H1 (cell line): ENCODE measurements around the gene MEP1B. TPM values are rescaled to one million over a fixed set of nuclear protein-coding genes. Genes with fewer than 3 reads are reported as not detected.

Experiments used
- CTCF ChIA-PET: fragments of 300-600 bp; sonication (Branson Sonifier 250); formaldehyde crosslinking; loops from one replicate; lab custom pipeline; 2021; ENCODE audit not compliant: partially characterized antibody; lab: Charles Lee
- POLR2A ChIA-PET: fragments of 300-600 bp; sonication (Branson Sonifier 250); formaldehyde crosslinking; loops from one replicate; lab custom pipeline; 2021; ENCODE audit warnings: inconsistent platforms; ENCODE audit not compliant: partially characterized antibody; lab: Charles Lee
- DNase-seq, 2 experiments: peaks; one replicate each; pipeline versions ENCODE4 v3.0.0 to v3.0.0-alpha.2; 2010 to 2022; ENCODE audit warnings: low spot score in 2 of 2, low read depth in 1 of 2, mixed read lengths in 1 of 2
- FAIRE-seq: peaks from 2 replicates; lab custom pipeline; 2011; peaks lifted over from hg19 to GRCh38; lab: Jason Lieb, UNC
- H2AFZ ChIP-seq: 2 replicates; pipeline ENCODE4 v1.8.1; 2012; ENCODE audit warnings: low read length, inconsistent platforms
- H2AK5ac ChIP-seq: 2 replicates; pipeline ENCODE4 v1.6.1; 2013; ENCODE audit warnings: low read depth, low read length
- H2BK120ac ChIP-seq: replicated peaks from 2 replicates; pipeline ENCODE3; 2013; ENCODE audit warnings: low read depth, low read length, inconsistent platforms
- H2BK12ac ChIP-seq: 2 replicates; pipeline ENCODE4 v1.6.1; 2013; ENCODE audit warnings: low read depth, low read length
- H2BK15ac ChIP-seq: 2 replicates; pipeline ENCODE4 v1.6.1; 2013; ENCODE audit warnings: low read length
- H2BK20ac ChIP-seq: 2 replicates; pipeline ENCODE4 v1.6.1; 2013; ENCODE audit warnings: low read length
- H2BK5ac ChIP-seq: 2 replicates; pipeline ENCODE4 v1.6.1; 2013; ENCODE audit warnings: low read depth, low read length
- H3K14ac ChIP-seq: 2 replicates; pipeline ENCODE4 v1.6.1; 2013; ENCODE audit warnings: inconsistent platforms; ENCODE audit not compliant: insufficient read length
- H3K18ac ChIP-seq: 2 replicates; pipeline ENCODE4 v1.6.1; 2013; ENCODE audit warnings: low read length; ENCODE audit errors: extremely low read depth
- H3K23ac ChIP-seq: 2 replicates; pipeline ENCODE4 v1.6.1; 2013; ENCODE audit warnings: inconsistent platforms; ENCODE audit not compliant: insufficient read length
- H3K23me2 ChIP-seq: 2 replicates; pipeline ENCODE4 v1.6.1; 2013; ENCODE audit warnings: low read depth, low read length
- H3K27ac ChIP-seq: 2 replicates; pipeline ENCODE4 v1.6.1; 2011; ENCODE audit warnings: low read depth, low read length, inconsistent platforms
- H3K27me3 ChIP-seq, 4 experiments: replicated peaks in 1 of 4; 1 replicate in 1 of 4; 2 replicates in 3 of 4; pipeline versions ENCODE4 v1.6.1 to v1.8.1; 2011 to 2013; ENCODE audit warnings: low read length in 3 of 4, mild to moderate bottlenecking in 3 of 4, inconsistent platforms in 2 of 4, mixed read lengths in 2 of 4, moderate library complexity in 1 of 4; ENCODE audit not compliant: control insufficient read depth in 3 of 4, insufficient read depth in 3 of 4; ENCODE audit errors: extremely low read depth in 1 of 4
- H3K36me3 ChIP-seq, 4 experiments: 2 replicates each; pipeline versions ENCODE4 v1.6.1 to v1.8.1; 2011 to 2013; ENCODE audit warnings: mild to moderate bottlenecking in 4 of 4, low read length in 3 of 4, moderate library complexity in 2 of 4, control low read depth in 1 of 4, inconsistent platforms in 1 of 4; ENCODE audit not compliant: insufficient read depth in 4 of 4, control insufficient read depth in 2 of 4
- H3K4ac ChIP-seq: replicated peaks from 2 replicates; pipeline ENCODE3; 2013; ENCODE audit warnings: low read length, low read depth, mixed read lengths, inconsistent platforms; ENCODE audit not compliant: insufficient read length
- H3K4me1 ChIP-seq, 4 experiments: replicated peaks in 1 of 4; 1 replicate in 1 of 4; 2 replicates in 3 of 4; pipeline versions ENCODE4 v1.6.1 to v1.8.1; 2011 to 2013; ENCODE audit warnings: low read length in 3 of 4, inconsistent platforms in 2 of 4, mixed read lengths in 1 of 4; ENCODE audit not compliant: insufficient read depth in 4 of 4, control insufficient read depth in 3 of 4
- H3K4me2 ChIP-seq, 2 experiments: 2 replicates each; pipeline versions ENCODE4 v1.6.1 to v1.8.1; 2011 to 2013; ENCODE audit warnings: low read depth in 2 of 2, low read length in 2 of 2, control low read depth in 1 of 2, inconsistent platforms in 1 of 2, mild to moderate bottlenecking in 1 of 2; ENCODE audit not compliant: insufficient read depth in 1 of 2
- H3K4me3 ChIP-seq, 4 experiments: fragments of 200-600, 300-600 bp in 1 of 4; sonication (generic), shearing (Covaris generic), sonication (Bioruptor Twin) in 1 of 4; 2 replicates each; pipeline versions ENCODE4 v1.5.1 to v1.8.1; 2011 to 2016; ENCODE audit warnings: low read length in 4 of 4, low read depth in 3 of 4, control low read depth in 2 of 4, inconsistent platforms in 2 of 4, mild to moderate bottlenecking in 2 of 4, mixed read lengths in 1 of 4, moderate library complexity in 1 of 4; ENCODE audit not compliant: insufficient read depth in 2 of 4; ENCODE audit errors: extremely low read depth in 1 of 4
- H3K56ac ChIP-seq: replicated peaks from 2 replicates; pipeline ENCODE3; 2013; ENCODE audit warnings: low read depth, mild to moderate bottlenecking, mixed read lengths, low read length, inconsistent platforms; ENCODE audit not compliant: insufficient read length
- H3K79me1 ChIP-seq: 2 replicates; pipeline ENCODE4 v1.6.1; 2013; ENCODE audit warnings: low read depth, low read length, control low read depth
- H3K79me2 ChIP-seq, 2 experiments: 2 replicates each; pipeline versions ENCODE4 v1.6.1 to v1.8.1; 2012 to 2013; ENCODE audit warnings: low read length in 2 of 2, mild to moderate bottlenecking in 2 of 2, inconsistent platforms in 1 of 2; ENCODE audit not compliant: insufficient read depth in 2 of 2, control insufficient read depth in 1 of 2
- H3K9ac ChIP-seq, 4 experiments: replicated peaks in 1 of 4; 1 replicate in 1 of 4; 2 replicates in 3 of 4; pipeline versions ENCODE4 v1.6.1 to v1.8.1; 2011 to 2013; ENCODE audit warnings: low read depth in 3 of 4, low read length in 3 of 4, control low read depth in 2 of 4, mild to moderate bottlenecking in 2 of 4, moderate library complexity in 2 of 4, inconsistent platforms in 1 of 4; ENCODE audit errors: extremely low read depth in 1 of 4
- H3K9me3 ChIP-seq, 2 experiments: 2 replicates each; pipeline versions ENCODE4 v1.6.1 to v1.8.1; 2012 to 2013; ENCODE audit warnings: mild to moderate bottlenecking in 2 of 2, moderate library complexity in 2 of 2, control low read depth in 1 of 2, inconsistent platforms in 1 of 2, low read depth in 1 of 2, low read length in 1 of 2, mixed read lengths in 1 of 2; ENCODE audit not compliant: insufficient read depth in 2 of 2
- H4K20me1 ChIP-seq, 2 experiments: replicated peaks in 1 of 2; 2 replicates each; pipeline versions ENCODE3 to v1.8.1; 2011 to 2013; ENCODE audit warnings: inconsistent platforms in 2 of 2, low read length in 2 of 2, mild to moderate bottlenecking in 1 of 2; ENCODE audit not compliant: insufficient read depth in 2 of 2, control insufficient read depth in 1 of 2
- H4K5ac ChIP-seq: 2 replicates; pipeline ENCODE4 v1.6.1; 2013; ENCODE audit warnings: low read length, low read depth, mixed read lengths, inconsistent platforms; ENCODE audit not compliant: insufficient read length
- H4K8ac ChIP-seq: 2 replicates; pipeline ENCODE4 v1.8.0; 2013; ENCODE audit warnings: mild to moderate bottlenecking, moderate library complexity, low read length, inconsistent platforms; ENCODE audit not compliant: insufficient read depth; ENCODE audit errors: extremely low read depth
- H4K91ac ChIP-seq: replicated peaks from 2 replicates; pipeline ENCODE3; 2013; ENCODE audit warnings: low read length, mixed read lengths, inconsistent platforms; ENCODE audit not compliant: insufficient read length
- ASH2L ChIP-seq: fragments of 200-600, 300-600 bp; sonication (generic); IDR thresholded peaks from one replicate; pipeline ENCODE4 v1.7.1; 2017; ENCODE audit warnings: low read length
- EP300 ChIP-seq, 2 experiments: IDR thresholded peaks; 1 replicate in 1 of 2; 2 replicates in 1 of 2; pipeline ENCODE4 v1.6.1; 2011 to 2012; ENCODE audit warnings: low read depth in 2 of 2, low read length in 2 of 2, mild to moderate bottlenecking in 2 of 2, borderline replicate concordance in 1 of 2, inconsistent platforms in 1 of 2, moderate library complexity in 1 of 2
- HDAC6 ChIP-seq: IDR thresholded peaks from one replicate; pipeline ENCODE4 v1.7.1; 2012; ENCODE audit warnings: low read depth, mild to moderate bottlenecking, inconsistent platforms, low read length, moderate library complexity
- KDM1A ChIP-seq: fragments of 200-600, 300-600 bp; sonication (generic); IDR thresholded peaks from 2 replicates; pipeline ENCODE4 v1.7.1; 2016; ENCODE audit warnings: mild to moderate bottlenecking, low read length, borderline replicate concordance
- POLR2AphosphoS5 ChIP-seq: IDR thresholded peaks from 2 replicates; pipeline ENCODE4 v1.6.1; 2011; ENCODE audit warnings: low read depth, low read length
- POU5F1 ChIP-seq: IDR thresholded peaks from 2 replicates; pipeline ENCODE4 v1.6.1; 2011; ENCODE audit warnings: low read depth, mild to moderate bottlenecking, low read length, moderate library complexity
- SIN3A ChIP-seq, 2 experiments: IDR thresholded peaks in 1 of 2; conservative IDR thresholded peaks in 1 of 2; 2 replicates each; pipeline ENCODE4 v1.6.1; 2011 to 2012; ENCODE audit warnings: low read length in 2 of 2, improper control_type of control experiment in 1 of 2, low read depth in 1 of 2, mild to moderate bottlenecking in 1 of 2
- SP4 ChIP-seq: IDR thresholded peaks from 2 replicates; pipeline ENCODE4 v1.6.1; 2012; ENCODE audit warnings: low read length, inconsistent platforms
- TAF7 ChIP-seq: optimal IDR thresholded peaks from 2 replicates; pipeline ENCODE3; 2011; ENCODE audit warnings: low read depth, mild to moderate bottlenecking, inconsistent platforms, low read length, moderate library complexity, borderline replicate concordance
- ZNF274 ChIP-seq: IDR thresholded peaks from 2 replicates; pipeline ENCODE4 v1.7.0; 2012; ENCODE audit warnings: low read length, borderline replicate concordance; ENCODE audit errors: extremely low read depth
- WGBS, 2 experiments: shearing (Covaris generic) in 1 of 2; methylation state at CpG; one replicate each; pipeline versions ENCODE4 v1.1.6 to v1.1.7; 2013 to 2015; ENCODE audit warnings: low lambda C conversion rate in 2 of 2, mixed read lengths in 2 of 2, inconsistent platforms in 1 of 2, low coverage in 1 of 2, missing lambda C conversion rate in 1 of 2; ENCODE audit not compliant: insufficient replicate concordance in 2 of 2, insufficient coverage in 1 of 2, insufficient read length in 1 of 2; ENCODE audit errors: extremely low coverage in 1 of 2, missing lambda C conversion rate in 1 of 2; 5-methylcytosine and 5-hydroxymethylcytosine counted together
- polyA plus RNA-seq, 7 experiments: library from polyadenylated mRNA; depleted of rRNA in 3 of 7; stranded (reverse) in 5 of 7; unstranded in 2 of 7; fragments of >200 nt in 5 of 7; fragments of 200-250 nt in 2 of 7; gene quantifications; 1 replicate in 5 of 7; 2 replicates in 1 of 7; 4 replicates in 1 of 7; pipeline versions ENCODE4 v1.2.1 to v1.2.3, GENCODE V29; 2011 to 2013; ENCODE audit warnings: missing spikeins in 2 of 7, mixed read lengths in 2 of 7
- total RNA-seq: library from RNA; stranded (reverse); fragmentation: NEBNext Ultra II Directional; extraction: Animal tissue kit (Norgen Biotek cat#: 25700); gene quantifications from 2 replicates; pipeline ENCODE4 v1.2.1, GENCODE V29; 2021

The MEP1B gene
- total and polyA plus RNA-seq, 2 of the 8 experiments (the other 6 are each of a cell fraction or from before 2014, with no cell fraction given), result not detected

DNA sequence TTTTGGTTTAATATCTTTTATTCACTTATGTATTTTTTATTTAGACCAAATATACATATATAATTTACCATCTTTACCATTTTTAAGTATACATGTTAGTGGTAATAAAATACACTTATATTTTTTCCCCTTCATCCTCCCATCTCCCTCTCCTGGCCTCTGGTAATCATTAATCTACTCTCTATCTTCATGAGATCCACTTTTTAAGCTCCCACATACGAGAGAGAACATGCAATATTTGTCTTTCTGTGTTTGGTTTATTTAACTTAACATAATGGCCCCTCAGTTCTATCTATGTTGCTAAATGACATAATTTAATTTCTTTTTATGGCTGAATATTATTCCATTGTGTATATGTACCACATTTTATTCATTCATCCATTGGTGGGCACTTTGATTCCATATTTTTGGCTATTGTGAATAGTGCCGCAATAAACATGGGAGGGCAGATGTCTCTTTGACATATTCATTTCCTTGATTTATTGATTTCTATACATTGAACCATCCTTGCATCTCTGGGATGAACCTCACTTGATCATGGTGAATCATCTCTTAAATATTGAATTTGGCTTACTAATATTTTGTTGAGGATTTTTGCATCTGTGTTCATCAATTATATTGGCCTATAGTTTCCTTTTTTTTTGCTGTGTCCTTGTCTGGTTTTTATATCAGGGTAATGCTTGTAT is 41.5 kb upstream of the MEP1B start:
- no peaks in the 10 kb centered on the region for H3K4me1 ChIP-seq
- no peak overlapping the region for H3K27ac ChIP-seq
- no peak overlapping the region for H2BK12ac ChIP-seq
- DNase-seq (no peak), FAIRE-seq (no peak)
- no peak overlapping the region for H3K56ac ChIP-seq
- H3K23ac ChIP-seq, result no peak overlapping the region
- H2AK5ac ChIP-seq, result no peak overlapping the region
- H2BK15ac ChIP-seq, result no peak overlapping the region
- H2AFZ ChIP-seq, result no peak overlapping the region
- no peak overlapping the region for H2BK5ac ChIP-seq
- H4K91ac ChIP-seq, result no peak overlapping the region
- no peaks in the 10 kb centered on the region for H3K27me3 ChIP-seq
- H2BK20ac ChIP-seq, result no peak overlapping the region
- no peaks in the 10 kb centered on the region for H3K9me3 ChIP-seq
- H4K5ac ChIP-seq, result no peak overlapping the region
- H3K4me3 ChIP-seq, result no peak overlapping the region
- no peak overlapping the region for H3K14ac ChIP-seq
- H2BK120ac ChIP-seq, result no peak overlapping the region
- no peaks in the 10 kb centered on the region for H3K79me2 ChIP-seq
- no peak overlapping the region for H3K4me2 ChIP-seq
- 61% methylated on average over 2 of the region's 2 CpGs; no CpG with 5 or more reads in 1 of the 2 experiments for WGBS, 2 experiments
- no peak overlapping the region for H3K9ac ChIP-seq
- ChIA-PET CTCF (interaction anchor here (1.0 kb wide), 1 partner anchor 9 kb away, joined by 4 read pairs; no protein-coding TSS in a partner anchor), POLR2A (no interaction called here)
- H4K20me1 ChIP-seq, result no peaks in the 10 kb centered on the region
- no peak overlapping the region for H3K4ac ChIP-seq
- no peaks in the 10 kb centered on the region for H3K79me1 ChIP-seq
- H3K23me2 ChIP-seq, result no peaks in the 10 kb centered on the region
- no peaks in the 10 kb centered on the region for H3K36me3 ChIP-seq
- no peak overlapping the region for H4K8ac ChIP-seq
- H3K18ac ChIP-seq, result no peak overlapping the region
- TF ChIP-seq ZNF274 (no peak), ASH2L (no peak), TAF7 (no peak), POU5F1 (no peak), SIN3A (conservative IDR thresholded peaks at IDR 0.05 in 1 of 2, IDR thresholded peaks at IDR 0.05 in 1 of 2; ENCODE audit: low read depth in 1 of 2, low read length in 2 of 2) (no peak), POLR2AphosphoS5 (no peak), KDM1A (no peak), SP4 (no peak), HDAC6 (no peak), EP300 (IDR thresholded peaks at IDR 0.05; ENCODE audit: borderline replicate concordance in 1 of 2, low read depth in 2 of 2, low read length in 2 of 2) (no peak)
